Stimulated activated CD4-positive, alpha-beta T cell treated with anti-CD3 and anti-CD28 coated beads, TNF-alpha, amount 100 ng/mL, for 24 hours (primary cell): Measurements from ENCODE around the gene KRT3.
"Not testable (repeated sequence)": the region's sequence is repeated elsewhere in the genome, so short reads cannot be mapped to it uniquely, and the experiment has no call there.

ENCODE experiments used
- DNase-seq, 3 experiments: peaks; one replicate each; pipeline ENCODE4 v3.0.0-alpha.2; 2020; ENCODE audit warnings: low read depth in 3 of 3

Gene KRT3

DNA sequence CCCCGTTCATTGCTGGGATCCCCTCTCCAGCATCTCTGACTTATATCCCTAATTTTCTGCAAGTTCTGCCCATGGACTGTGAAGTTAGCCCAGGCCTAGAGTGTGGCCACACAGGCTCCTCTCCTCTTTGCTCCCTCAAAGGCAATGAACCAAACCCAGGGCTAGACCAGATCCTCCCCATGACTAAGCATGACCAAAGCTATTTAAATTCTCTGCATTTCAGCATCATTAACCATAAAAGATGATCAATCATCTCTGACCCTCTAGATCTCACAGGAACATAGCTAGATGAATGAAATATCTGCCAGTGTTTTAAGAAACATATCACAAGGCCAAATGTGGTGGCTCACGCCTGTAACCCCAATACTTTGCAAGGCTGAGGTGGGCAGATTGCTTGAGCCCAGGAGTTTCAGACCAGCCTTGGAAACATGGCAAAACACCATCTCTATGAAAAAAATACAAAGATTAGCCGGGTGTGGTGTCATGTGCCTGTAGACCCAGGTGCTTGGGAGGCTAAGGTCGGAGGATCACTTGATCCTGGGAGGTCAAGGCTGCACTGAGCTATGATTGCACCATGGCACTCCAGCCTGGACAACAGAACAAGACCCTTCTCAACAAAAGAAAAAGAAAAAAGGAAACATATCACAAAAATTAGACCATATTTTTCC is 2.2 kb upstream of the KRT3 start:
- DNase-seq = no peak

DNA sequence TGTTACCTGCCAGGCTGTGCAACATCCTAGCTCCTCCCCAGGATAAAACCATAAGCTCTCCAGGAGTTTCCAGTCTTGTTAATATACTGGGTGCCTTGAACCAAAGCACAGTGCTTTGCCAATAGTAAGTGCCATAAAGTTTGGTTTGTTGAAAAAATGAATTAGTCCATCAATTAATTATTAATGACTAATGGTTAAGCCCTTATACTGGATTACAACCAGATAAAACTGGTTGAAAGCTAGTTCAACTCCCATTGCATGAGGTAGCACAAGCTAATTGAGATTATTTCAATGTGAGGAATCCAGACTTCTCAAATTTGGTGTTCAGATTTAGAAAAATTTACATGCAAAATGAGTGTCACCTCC is 1.6 kb upstream of the KRT3 start:
- no peak for DNase-seq

DNA sequence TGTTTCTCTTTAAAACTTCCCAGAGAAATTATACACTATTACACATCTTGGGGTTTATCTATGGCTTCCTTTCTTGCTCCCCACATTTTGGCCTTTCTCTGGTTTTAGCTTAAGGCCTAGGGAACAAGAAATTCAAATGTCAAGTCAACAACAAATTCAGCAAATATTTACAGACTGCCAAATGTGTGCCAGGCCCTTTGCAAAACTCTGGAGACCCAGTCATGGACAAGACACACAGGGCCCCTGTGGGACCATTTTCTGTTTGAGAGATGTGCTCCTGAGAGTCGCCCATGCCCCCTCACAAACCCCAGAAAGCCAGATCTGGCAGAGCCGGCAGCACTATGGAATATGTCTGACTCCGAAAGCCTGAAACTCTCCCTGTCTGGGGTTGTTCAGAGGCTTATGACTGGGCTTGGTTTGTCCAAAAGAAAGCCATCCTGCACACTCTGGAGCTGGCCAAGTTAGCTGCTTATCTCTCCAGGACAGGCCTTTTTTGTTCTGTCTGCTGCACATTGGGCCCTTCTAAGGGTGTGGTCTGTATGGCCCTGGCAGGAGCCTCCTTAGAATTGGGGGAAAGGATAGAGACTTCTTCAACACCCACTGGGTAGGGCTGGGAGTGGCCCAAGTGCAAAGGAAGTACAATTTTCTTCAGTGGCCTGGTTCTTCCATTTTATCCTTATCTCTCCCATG is 1.1 kb upstream of the KRT3 start:
- DNase-seq = no peak

DNA sequence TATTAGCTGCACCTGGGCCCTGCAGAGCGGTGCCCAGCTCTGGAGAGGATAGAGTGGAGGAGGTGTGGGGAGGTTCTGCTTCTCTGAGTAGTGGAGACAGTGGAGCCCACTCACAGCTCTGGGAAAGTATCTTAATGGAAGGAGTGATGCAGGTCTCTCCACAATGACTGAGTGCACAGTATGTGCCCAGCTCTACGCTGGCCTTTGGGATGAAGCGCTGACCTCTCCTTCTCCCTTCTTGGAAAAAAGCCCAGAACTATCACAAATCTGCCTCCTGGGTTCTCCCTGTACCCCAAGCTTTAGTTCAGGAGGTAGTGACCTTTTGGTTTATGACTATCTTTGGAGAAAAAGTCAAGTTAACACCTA is 495 bp upstream of the KRT3 start:
- no peak for DNase-seq

DNA sequence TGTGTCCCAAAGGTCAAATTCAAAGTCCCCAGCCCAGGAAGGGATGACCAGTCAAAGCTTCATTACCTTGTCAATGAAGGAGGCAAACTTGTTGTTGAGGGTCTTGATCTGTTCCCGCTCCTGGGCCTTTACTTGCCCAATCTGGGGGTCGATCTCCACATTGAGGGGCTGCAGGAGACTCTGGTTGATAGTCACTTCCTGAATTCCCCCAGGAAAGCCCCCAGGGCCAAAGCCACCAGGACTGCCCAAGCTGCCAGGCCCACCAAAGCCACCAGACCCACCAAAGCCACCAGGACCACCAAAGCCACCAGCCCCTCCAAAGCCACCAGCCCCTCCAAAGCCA is 614 bp downstream of the KRT3 start:
- DNase-seq = not testable (repeated sequence)

DNA sequence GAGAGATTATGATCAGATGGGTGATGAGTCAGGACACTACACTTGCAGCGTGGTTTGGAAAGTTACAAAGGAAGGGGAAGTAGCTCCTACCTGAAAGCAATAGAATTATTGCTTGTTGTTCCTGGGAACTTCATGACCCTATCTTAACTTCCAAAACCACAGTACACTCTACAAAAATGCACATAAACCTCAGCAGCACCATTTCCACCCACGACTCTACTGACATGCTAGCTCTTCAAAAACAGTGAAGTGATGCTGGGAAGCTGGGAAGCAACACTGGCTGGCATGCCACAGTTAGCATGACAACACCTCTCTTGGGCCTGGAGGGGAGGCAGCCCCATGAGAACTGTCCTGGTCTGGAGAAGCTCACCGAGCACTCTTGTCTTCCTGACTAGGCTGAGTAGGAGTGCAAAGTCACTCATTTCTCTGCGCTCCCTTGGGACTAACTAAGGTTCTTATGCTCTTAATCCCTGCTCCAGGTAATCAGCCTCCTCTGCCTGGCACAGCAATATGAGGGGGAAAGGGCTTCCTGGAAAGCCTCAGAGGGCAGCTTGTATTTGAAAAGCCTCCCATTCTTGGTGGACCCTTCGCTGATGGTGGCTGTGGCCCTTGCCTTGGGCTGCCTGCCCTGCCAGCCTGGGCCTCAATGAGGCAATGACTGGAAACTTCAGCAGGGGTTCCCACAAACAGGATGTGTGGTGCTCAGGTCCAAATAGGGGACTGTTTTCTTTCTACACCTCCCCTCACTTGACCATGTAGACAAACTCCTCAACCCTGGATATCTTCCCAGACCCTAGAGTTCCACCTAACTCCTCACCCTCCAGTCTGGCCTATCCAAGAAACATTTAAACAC is 1.2 kb downstream of the KRT3 start:
- DNase-seq = no peak

DNA sequence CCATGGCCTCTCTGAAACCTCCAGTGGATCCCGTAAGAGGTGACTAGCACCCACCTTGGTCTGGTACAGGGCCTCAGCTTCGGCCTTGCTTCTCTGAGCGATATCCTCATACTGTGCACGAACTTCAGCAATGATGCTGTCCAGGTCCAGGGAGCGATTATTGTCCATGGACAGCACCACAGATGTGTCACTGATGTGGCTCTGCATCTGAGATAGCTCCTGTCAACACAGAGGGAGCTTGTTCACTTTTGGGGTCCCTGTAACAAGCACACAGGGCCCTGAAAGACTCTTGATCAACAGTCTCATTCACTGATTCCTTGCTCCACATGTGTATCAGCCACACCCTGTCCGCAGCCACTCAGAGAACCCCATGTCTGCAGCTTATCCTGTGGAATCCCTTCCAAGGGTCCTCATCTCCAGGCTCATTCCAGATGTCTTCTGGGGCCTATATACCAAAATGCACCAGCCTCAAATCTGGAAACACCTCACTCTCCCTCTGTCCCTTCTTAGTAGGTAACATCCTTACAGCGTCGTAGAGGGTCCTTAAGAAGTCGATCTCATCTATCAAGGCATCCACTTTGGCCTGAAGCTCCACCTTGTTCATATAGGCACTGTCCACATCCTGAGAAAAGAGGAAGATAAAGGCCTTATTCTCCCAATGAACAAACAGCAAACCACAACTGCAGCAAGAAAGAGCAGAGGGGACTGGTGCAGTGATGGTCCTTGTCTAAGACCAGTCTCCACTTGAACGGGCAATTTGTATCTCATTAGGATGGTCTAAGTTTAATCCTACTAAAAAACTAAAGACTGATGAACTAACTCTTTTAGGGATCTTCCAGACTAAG is 3.5 kb downstream of the KRT3 start:
- DNase-seq = no peak

DNA sequence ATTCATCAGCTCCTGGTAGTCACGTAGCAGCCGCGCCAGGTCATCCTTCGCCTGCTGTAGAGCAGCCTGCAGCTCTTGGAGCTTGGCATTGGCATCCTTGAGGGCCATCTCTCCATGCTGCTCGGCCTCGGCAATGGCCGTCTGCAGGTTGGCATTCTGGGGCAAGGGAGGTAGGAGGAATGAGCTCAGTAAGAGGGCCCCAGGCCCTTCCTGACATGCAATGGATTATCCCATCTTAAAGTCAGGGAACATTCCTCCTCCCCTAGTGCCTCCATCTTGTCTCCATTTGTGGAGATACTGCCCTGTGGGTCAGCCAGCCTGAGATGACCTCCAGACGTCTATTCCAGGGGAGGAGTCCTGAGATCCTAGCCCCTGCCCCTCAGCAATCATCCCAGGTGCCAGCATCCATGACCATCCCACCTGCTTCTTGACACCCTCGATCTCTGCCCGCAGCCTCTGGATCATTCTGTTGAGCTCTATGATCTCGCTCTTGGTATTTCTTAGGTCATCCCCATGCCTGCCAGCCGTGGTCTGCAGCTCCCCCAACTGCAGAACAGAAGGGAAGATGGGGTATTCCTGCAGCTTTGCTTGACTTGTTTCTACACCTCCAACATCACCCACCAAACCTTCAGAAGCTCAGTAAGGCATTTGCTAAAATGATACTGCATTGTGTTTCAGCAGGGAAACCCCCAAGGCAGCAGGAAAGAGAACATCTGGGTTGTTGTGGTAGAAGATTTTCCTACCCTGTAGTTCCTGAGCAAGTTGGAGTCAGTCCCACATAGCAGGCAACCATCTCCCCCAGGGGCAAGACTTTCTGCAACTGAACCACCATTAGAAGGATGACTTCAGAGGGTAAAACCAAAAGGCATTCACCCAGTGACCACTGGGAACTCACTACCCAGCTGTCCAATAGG is 4.4 kb downstream of the KRT3 start:
- DNase-seq = no peak

DNA sequence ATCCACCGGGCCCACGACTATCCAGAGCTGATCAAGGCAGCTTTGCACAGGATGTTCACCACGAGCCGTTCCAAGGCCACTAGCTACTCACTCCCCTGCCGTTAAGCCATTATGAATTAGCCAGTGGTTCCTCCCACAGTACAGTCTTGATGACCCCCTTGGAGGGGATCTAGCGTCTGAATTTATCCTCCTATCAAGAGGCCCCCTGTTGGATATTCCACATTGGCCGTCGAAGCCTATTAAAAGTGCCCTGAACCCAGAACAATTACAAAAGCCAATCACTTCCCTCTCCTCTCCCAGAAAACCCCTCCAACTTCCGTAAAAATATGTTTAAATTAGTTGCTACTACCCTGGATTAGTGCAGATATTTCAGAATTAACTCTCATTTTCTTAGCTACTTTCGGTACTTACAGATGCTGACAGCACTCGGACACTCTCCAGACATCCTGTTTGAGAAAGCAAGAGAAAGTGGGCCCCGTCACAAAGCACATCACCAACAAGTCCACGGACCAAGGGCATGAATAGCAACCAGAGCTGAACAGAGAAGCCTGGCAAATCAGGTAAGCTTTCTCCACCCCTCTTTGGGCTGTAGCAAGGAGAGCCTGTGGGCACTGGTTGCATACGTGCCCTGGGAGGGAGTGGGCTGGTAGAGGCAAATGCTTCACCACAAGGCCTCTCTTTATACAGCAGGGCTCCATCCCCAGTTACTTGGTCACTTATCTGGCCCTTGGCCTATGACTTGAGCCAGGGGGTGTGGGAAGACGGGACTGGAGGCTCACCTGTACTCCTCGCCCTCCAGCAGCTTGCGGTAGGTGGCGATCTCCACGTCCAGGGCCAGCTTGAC is 5.3 kb downstream of the KRT3 start:
- DNase-seq = no peak

DNA sequence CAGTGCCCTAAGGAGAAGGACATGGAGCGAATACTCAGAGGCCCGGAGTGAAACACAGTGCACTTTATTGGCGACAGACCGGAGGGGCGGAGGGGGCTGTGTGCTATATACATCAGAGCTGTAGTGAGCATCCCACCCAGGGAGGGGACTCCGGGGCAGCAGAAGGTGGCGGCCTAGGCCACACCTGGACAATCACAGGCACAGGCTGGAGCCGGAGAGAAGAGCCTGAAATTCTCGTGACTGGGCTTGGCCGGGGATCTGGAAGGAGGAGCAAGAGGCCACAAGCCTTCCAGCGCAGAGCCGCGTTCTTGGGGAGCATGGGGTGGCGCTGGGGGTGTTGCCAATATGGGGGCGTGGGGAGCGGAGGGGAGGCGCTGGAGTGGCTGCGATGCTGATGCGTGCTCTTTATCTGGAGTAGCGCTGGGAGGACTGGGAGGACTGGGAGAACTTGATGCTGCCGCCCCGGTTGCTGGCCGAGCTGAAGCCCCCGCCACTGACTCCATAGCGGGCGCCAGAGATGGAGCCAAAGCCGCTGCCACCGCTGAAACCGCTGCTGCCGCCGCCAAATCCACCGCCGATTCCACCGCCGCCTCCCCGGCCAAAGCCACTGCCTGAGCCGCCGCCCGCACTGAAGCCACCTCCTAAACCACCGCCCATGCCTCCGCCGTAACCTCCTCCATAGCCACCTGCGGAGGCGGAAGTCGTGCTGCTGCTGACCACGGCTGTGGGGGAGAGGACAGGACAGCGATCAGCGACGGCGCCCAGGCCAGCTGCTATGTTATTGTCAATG is 6.1 kb downstream of the KRT3 start:
- no peak for DNase-seq

DNA sequence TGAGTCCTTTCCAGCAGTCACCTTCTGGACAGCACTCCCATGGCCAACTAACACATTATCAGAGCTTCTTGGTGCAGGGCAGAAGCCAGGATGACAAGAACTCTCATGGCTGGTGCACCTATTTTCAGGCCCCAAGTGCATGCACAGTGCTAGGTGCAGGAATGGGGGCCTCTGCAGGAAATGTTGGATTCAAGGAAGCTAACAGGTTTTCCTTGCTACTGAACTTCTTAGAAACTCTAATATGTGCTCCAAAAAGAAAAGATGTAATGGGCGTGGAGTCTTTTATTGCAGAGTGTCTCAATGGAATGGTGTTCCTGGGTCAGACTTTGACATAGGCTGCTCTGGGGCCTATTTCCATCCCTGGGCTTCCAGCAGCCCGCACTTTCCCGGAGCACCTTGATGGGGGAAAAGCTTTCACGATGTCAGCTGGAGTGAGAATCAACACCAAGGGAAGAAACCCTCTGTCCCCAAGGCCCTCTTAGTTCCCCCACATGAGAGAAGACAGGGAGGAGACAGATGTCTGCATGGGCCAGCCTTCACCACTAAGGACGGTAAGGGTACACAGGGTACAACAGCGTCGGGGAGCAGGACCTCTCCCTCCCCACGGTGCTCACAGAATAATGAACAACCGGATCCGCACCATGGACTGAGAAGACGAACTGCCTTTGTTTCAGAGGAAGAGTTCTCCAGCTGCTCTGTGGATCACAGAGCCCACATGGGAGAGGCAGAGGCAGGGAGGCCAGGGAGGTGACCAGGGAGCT is 6.9 kb downstream of the KRT3 start:
- DNase-seq = no peak

DNA sequence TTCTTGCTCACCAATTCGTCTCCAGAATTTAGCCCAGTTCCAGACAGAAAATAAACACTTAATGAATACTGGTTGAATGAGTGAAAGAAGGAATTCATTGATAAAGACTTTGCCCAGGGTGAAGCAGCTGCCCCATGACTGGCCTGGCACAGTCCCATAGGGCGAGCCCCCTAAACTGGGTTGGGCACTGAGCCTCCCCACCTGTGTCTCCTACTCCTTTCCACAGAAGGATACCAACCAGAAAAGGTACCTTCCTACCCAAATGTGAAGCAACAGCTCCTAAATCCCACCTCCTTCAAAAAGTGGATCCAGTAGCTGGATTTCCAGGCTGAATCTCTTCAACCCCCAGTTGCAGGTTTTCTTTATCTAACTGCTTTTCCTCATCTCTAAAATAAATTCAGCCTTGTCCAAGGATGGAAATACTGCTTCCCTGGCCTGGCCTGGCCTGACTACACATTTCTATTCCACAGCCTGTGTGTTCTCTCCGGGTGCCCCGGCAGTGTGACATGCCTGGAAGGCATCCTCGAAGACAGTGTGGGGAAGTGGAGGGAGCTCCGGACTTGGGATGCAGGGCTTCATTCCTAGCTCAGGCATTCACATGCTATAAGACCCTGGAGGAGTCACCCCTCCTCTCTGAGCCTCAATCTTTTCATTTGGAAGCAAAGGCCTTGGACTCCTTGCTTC is 7.6 kb downstream of the KRT3 start:
- DNase-seq = no peak

DNA sequence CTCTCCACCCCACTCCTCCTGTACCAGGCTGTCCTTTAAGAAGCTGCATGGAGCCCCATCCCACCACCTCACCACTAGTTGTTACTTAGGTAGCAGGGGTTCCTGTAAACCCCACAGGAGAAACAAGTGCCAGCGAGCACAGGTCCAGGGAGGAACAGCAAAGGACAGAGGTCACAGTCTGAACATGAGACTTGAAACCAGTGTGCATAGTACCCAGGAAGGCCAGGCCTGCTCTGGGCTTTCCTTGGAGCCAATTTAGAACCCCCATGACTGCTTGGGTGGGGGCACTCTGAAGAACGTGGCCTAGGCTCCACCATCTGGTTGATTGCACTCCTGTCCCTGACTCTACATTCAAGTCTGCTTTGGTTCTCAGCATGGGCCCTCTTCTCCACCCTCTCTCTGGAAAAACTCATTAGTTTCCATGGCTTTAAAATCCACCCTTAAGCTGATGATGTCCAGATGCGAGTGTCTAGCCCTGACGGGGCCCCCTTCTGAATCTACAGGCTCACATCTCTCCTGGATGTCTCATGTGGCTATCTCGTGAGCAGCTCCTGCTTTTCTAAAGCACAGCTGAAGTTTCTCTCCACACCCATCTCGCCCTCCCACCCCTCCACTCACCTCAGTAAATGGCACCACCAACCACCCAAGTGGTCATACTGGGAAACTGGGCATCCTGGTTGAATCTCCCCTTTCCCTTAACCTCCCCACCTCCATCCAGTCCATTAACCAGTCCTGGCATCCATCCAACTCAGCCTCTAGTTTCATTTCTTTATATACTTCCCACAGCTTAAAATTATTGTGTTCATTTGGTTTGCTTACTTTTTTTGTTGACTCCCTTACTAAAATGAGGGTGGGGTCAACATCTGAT is 8.4 kb downstream of the KRT3 start:
- DNase-seq = no peak

DNA sequence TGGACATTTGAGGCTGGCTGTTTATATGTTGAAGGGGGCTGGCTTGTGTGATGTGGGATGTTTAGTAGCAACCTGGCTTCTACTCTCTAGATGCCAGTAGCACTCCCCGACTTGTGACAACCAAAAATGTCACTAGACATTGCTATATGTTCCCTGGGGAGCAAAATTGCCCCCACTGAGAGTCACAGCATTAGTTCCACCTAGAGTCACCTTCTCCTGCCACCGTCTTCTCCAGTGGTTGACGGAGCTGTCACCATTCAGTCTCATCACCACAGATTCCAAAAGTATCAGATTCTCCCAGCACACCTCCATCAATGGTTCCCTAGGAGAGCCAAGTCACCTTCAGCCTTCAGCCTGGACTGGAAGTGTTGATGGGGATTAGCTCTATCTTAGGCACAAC is 11.0 kb downstream of the KRT3 start:
- no peak for DNase-seq

DNA sequence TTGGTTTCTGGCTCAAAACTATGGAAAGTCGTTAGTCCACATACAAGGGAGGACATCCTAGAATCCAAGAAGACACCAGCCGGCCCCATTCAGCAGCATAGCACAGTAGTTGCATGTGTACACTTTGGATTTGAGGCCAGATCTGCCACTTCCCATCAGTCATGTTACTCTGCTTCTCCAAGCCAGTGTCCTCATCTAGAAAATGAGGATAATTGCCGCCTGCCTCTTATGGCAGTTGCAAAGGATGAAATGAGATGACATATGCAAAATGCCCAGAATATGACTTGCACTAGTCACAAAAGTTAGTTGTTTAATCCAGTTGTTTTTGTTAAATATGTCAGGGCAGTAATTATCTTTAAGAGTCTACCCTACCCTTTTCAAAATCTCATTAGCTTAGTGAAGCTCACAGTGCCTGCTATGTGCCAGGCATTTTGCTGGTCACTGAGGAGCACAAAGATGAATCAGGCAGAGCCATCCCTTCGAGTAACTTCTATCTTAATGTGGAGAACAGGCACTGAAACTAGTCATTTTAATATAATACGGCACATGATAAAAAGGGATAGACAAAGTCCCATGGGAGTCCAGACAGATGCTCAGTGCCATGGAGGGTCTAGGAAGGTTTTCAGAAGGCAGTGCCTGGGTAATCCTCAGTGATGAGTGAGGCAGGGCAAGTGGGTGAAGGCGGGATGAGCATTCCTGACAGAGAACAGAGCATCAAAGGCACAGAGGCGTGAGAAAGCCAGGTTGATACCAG is 12.2 kb downstream of the KRT3 start:
- DNase-seq = no peak

DNA sequence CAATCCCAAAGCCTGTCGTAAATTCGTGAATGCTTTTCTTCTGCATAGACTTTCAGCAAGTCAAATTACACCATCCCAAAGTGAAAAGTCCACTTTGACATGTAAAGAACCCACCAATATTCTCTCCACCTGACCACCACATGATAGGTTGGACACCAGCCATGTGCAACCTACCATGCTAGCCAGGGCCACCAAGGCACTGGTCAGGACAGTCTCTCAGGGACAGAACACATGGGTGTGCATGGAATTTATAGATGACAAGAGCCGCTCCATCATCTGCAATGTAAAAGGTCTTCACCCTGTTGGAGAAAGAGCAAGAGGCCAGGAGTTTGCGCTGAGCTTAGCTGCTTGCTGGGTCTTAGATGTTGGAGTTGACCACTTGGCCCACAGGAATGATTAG is 13.4 kb downstream of the KRT3 start:
- DNase-seq = no peak
